GM19238 (cell line): ENCODE measurements around the gene PPP4R2.

Experiments
- DNase-seq: peaks from one replicate; pipeline ENCODE4 v3.0.0; 2011; ENCODE audit warnings: low spot score; ENCODE audit not compliant: insufficient read length

The PPP4R2 gene

DNA sequence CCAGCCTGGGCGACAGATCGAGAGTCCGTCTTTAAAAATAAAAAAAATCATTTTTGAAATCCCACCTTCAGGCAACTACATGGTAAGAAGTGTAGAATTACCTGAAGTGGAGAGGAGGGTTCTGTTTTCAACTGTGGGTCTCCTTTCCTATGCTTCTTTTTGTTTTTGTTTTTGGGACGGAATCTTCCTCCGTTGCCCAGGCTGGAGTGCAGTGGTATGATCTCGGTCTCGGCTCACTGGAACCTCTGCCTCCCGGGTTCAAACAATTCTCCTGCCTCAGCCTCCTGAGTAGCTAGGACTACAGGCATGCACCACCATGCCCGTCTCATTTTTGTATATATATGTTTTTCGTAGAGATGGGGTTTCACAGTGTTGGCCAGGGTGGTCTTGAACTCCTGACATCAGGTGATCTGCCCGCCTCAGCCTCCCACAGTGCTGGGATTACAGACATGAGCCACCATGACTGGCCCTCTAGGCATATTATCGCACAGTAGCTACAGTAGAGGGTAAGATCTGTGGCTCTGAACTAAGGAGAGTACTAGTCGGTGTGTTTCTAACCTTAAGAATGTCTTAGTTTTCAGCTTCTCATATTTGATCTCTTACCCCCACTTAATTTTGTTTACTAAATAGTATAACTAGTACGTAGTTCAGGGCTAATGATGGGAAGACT, 73.3 kb downstream of the PPP4R2 start:
- DNase-seq, result no peak

DNA sequence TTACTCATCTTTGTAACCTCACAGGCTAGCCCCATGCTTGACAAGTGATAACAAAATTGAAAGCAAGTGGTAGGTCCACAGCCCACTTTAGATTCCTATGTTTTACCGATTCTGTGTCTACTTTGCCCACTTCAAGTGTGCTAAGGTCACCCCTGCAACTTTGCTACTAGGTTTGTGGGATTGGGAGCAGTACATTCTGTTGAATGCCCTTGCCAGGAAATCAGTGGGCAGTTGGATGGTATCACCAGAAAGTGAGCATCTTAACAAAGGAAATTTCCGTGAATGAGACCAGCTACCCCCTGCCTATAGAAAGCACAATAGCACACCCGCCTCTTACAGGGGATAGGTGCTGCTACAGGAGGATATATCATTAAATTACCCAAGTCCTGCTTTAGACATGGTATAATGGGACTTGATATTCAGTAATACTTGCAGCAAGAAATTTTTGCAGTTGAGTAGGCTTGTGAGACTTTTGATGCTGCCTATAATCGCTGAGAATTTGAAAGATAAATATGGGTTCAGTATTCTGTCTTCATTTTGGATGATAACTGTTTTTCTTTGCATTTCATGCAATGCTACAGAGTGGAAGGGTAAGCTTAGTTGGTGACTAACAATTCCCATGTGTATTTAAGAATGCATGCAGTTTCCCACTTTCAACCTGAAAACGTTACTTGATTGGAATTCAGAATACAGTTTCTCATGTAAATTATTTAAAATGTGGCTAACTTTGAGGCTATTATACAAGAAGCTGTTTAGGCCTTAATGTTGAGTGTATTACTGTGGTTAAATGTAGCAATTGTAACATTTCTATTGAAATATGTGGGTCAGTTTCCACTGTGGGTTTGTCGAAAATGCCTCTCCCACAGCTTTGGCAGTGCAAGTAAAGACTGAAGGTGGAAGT, 74.3 kb downstream of the PPP4R2 start:
- no peak for DNase-seq

DNA sequence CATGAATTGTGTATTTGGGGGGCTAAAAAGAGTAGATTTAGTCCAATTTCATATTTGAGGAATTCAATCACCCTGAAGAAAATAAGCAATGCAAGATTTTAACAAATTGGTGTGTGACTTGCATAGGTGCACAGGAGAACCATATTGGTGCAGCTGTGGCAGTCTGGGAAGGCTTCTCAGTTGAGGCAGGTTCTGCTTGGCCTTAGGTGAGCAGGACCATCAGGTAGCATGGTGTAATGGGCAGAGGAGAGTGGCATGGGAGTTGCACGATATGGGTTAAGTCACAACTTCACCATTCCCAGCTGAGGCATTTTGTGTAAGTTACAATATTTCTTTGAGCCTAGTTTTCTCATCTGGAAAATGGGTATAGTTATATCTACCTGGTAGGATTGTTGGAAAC, 75.3 kb downstream of the PPP4R2 start:
- no peak for DNase-seq

DNA sequence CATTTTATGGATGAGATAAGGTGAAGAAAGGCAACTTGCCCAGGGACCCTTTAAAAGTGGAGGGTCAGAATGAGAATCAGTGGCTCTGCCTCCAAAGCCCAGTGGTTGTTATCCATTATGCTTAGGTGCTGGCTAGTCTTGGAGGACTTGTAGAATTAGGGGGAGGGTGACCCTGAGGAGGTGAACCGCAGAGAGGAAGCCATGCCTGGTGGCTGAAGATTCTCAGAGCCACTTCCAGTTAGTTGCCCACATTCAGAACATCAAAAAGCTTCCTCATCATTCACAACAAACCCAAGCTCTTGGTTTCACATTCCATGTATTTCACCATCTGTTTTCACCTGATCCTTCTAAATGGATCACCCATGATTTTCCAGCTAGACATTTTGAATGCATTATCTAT, 76.0 kb downstream of the PPP4R2 start:
- no peak for DNase-seq

DNA sequence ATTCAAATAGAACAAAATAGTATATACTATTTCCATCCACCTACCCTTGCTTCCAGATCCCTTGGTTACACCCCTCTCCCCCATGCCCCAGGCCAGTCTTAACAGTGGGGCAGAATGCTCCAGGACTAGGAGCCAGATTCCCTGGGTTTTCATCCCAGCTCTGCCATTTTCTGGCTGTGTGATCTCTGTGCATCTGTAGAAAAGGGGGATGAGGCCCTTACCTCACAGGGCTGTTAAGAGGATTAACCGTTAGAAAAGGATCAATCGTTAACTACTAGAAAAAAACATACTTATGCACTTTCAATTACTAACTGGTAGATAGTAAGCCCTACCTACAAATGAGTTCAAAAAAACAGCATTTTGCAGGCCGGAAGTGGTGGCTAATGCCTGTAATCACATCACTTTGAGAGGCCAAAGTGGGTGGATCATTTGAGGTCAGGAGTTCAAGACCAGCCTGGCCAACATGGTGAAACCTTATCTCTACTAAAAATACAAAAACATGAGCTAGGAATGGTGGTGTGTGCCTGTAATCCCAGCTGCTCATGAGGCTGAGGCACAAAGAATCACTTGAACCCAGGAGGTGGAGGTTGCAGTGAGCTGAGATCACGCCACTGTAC, 76.6 kb downstream of the PPP4R2 start:
- DNase-seq, result no peak

- DNase-seq, result no peak
Measured at GRCh38 chr3:73074781-73075180, 78.2 kb downstream of the PPP4R2 start.

DNA sequence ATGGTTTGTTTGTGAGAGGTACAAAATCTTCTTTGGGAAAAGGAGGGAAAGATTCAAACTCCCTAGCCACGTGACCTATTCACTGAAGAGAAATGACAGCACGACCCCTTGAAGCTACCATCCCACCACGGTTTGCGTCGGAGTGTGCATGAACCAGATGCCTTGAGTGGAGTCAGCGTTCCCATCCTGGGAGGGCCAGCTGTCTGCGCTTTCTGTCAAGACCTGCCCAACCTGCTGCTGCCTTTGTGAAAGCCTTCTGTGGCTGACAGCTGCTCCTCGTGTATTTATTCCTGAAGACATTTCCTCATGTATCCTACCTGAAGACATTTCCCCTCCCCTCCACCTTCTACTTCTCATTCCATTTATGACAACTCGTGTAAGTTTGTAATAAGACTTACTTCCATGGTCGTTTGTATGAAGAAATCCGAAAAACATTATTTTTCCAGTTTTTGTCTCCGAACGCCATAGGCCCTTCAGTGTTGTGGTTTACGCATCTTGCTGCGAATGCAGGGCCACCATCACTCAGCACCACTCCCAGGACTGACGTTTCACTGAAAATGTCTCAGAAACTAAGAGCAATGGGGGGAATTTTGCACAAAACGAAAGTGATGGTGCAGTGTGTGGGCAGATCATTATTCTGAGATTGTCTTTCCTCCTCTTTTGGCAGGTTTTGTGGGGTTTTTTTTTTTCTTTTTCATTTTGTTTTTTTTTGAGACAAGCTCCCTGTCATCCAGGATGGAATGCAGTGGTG, 83.8 kb downstream of the PPP4R2 start:
- DNase-seq, result no peak

- no peak for DNase-seq
Measured at GRCh38 chr3:73081140-73081539, 84.5 kb downstream of the PPP4R2 start.

DNA sequence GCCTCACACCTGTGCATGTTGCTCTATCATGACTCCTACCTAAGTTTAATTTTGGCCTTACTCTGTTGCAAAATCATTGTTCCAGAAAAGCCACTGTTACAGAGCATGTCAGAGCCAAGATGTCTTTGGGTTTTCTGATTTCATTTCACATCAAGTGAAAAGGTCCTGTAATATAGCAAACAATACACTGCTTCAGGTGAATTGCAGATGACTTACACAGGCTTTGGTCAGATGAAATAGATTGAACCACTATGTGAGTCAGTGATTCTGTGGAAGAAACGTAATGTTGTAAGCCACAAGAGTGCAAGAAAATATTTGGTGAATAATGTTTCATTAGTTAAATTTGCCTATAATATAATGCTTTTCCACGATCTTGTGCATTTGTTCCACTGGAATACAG, 87.6 kb downstream of the PPP4R2 start:
- no peak for DNase-seq

DNA sequence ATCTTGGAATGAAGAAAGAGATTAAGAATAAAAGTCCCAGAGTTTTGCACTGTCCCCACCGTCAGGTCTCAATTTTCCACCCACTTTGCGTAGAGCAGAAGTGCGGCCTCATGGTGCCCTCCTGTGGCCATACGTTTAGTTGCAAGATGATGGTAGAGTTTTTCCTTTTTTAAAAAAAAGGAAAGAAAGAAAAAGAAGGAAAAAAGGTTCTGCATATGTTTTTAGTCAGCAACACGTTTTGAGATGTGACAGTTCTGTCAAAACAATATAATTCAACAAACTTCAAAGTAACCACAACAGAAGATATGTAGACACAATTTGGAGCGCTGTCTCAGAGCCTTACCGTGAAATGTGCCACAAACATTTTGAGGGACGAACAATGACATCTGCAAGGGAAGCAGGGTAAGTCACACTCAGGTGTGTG, 89.5 kb downstream of the PPP4R2 start:
- peak; percentile 13 for DNase-seq

DNA sequence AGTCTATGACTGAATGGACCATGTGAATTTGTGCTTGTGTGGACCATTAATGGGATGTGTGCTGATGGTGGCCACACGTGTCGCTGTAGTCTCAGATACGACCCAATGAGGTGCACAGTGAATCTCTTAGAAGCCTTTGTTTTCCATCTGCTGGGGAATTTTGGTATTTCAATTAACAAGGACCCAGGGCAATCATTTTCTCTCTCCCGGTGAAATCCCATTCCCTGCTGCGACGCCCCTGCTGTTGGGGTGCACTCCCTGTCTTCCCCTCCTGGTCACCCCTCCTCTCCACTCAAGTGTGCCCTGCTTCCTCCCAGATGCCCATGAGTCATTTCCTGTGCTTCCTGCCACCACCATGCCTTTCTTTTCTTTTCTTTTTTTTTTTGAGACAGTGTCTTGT, 97.5 kb downstream of the PPP4R2 start:
- DNase-seq, result no peak

DNA sequence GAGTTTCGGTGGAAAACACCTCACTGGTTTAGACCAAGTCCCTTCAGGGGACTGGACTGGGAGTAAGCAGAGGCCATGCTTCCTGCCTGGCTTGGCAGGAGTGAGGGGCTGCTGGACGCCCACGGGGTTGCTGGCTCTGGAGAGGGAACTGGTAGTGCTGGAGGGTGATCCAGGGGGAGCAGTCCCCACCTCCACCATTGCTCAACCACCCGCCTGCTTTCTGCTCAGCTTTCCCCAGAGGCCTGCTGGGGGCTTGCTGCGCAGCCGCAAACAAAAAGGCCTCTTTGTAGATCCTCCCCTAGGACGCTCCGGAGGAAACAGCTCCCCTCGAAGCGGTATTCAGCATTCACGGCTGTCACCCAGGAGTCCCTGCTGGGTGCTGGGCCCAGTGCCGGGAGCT, 98.3 kb downstream of the PPP4R2 start:
- no peak for DNase-seq

DNA sequence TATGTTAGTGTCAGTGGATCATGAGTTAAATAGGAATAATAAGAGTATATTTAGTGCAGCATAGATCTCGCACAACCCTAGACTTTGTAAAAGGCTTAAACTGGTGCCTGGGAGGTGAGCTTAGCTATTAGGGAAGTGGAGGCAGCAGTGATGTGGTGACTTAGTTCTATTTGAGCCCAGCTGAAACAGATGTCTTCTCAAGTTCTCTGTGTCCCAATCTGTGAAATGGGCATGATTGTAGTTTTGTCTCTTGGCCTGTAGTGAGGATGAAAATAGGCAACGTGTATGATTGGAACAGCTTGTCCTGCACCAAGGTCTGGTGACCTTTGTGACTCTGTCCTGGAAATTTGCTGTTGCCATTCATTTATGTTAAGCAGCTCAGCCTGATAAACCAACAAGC, 99.6 kb downstream of the PPP4R2 start:
- DNase-seq, result no peak

DNA sequence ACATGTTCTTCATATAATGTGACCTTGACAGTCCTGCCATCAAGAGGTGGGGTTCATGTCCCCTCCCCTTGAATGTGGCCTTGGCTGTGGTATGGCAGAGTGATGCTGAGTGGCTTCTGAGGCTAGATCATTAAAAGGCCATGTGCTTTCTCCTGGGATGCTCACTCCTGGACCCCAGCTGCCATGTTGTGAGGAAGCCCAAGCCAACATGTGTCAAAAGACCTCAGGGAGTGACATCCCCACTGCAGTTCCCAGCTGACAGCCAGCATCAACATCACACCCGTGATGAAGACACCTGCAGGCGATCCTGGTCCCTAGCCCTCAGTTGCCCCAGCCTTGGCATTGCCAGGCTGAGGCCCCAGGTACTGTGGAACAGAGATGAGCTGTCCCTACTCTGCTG, 101.4 kb downstream of the PPP4R2 start:
- DNase-seq, result no peak

- DNase-seq, result no peak
Measured at GRCh38 chr3:73098873-73099272, 102.3 kb downstream of the PPP4R2 start.

DNA sequence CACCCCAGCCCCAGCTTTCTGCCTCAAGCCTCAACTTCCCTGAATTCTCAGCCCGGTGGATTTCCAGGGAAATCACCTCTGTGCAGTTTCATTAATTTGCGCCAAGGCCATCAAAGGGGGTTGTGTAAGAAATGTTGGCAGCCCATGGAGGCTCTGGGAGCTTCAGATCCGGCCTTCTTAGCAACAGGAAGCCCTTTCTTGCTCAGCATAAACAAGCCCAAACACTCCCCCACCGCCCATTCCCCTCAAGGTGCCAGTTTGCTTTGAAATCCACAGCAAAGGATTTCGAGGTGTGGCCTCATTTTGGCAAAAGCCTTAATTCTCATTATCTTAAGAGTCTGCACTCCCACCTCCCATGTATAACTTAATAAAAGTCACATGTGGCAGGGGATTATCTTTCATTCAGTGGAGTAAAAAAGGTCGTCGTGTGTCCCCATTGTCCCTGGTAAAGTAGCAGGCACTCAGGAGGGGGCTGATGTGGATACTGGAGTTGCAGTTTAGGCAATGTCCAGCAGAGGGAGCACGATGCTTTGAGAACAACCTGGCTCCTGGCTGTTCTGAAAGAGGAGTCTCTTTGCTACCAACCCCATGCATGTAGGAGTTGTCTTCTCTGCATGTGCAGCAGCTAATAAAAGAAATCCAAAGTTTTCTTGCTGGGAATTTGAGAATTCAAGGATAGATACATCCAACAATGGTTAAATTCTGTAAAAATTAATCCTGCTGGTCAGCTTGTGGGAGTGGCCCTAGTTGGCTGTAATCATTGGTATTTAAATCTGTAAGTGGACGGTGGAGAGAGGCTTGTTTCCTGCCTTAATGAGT, 104.3 kb downstream of the PPP4R2 start:
- peak; percentile 68 for DNase-seq

- no peak for DNase-seq
Measured at GRCh38 chr3:73101881-73102280, 105.3 kb downstream of the PPP4R2 start.

DNA sequence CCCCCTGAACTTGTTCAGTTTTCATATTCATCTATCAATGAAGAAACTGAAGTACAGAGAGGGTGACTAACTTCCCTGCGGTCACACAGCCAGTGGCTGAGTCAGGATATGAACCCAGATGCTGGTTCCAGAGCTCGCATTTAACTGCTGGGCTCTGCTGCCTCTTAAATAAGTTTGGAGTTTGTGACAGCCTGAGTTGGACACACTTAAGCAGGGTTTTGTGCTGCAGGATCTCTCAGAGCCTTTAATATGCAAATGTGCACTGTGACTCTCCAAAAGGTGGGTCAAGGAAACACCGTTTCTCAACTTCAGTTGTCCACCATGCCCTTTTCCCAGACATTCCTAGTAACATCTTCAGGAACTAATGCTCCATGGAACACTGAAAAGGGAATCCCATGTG, 110.6 kb downstream of the PPP4R2 start:
- DNase-seq, result no peak

- no peak for DNase-seq
Measured at GRCh38 chr3:73107676-73108187, 111.1 kb downstream of the PPP4R2 start.

- no peak for DNase-seq
Measured at GRCh38 chr3:73108750-73109149, 112.1 kb downstream of the PPP4R2 start.

DNA sequence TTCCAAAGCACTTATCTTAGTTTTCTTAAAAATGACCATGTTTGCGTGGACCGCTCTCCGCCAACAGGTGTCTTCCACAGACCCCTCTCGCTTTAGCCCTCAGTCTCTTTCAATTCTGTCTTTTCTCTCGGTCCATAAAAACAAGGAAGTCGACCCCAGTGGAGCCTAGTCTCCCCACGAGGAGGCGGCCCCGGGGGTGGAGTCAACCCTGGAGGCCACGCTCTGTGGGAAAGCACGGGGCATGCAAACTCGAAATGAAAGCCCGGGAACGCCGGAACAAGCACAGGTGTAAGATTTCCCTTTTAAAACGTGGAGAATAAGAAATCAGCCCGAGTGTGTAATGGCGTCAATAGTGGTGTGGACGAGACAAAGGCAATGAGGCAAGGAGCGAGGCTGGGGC, 113.9 kb downstream of the PPP4R2 start:
- DNase-seq, result no peak
